Testis (tissue), 3 donors: ENCODE results near the gene DAND5. TPM values are rescaled to one million over a fixed set of nuclear protein-coding genes. Genes with fewer than 3 reads are reported as not detected.

ENCODE experiments used
- DNase-seq: peaks from one replicate; pipeline ENCODE4 v3.0.0-alpha.2; 2019
- H3K27ac ChIP-seq, 2 donors: fragments of 200-600 bp; sonication (generic); one replicate each; pipeline ENCODE4 v1.5.1; 2019
- H3K27me3 ChIP-seq: fragments of 200-600 bp; sonication (generic); one replicate; pipeline ENCODE4 v1.5.1; 2019
- H3K36me3 ChIP-seq: fragments of 200-600 bp; sonication (generic); one replicate; pipeline ENCODE4 v1.5.1; 2017; ENCODE audit warnings: low read depth; ENCODE audit errors: missing control alignments
- H3K4me1 ChIP-seq: fragments of 200-600 bp; sonication (generic); one replicate; pipeline ENCODE4 v1.5.1; 2019
- H3K4me3 ChIP-seq, 2 donors: fragments of 200-600 bp; sonication (generic); one replicate each; pipeline ENCODE4 v1.5.1; 2017 to 2019
- H3K9me3 ChIP-seq: fragments of 200-600 bp; sonication (generic); one replicate; pipeline ENCODE4 v1.5.1; 2017
- POLR2A ChIP-seq: fragments of 450-650 bp; IDR thresholded peaks from one replicate; pipeline ENCODE4 v1.6.1; 2017; ENCODE audit warnings: antibody characterized with exemption, mild to moderate bottlenecking, moderate library complexity
- WGBS, 2 donors: methylation state at CpG; one replicate each; pipeline ENCODE4 v1.1.5; 2018; 5-methylcytosine and 5-hydroxymethylcytosine counted together
- intact Hi-C: fragments of 100-400 bp; cut with DNase I; formaldehyde crosslinking; loops from one replicate; pipeline ENCODE4 v1.15.1; 2023; ENCODE audit warnings: low total_unique reads
- polyA plus RNA-seq: library from polyadenylated mRNA; stranded (reverse); fragments of 350-450 nt; fragmentation: Illumina TruSeq; extraction: RNeasy Lipid Tissue Mini Kit (QIAGEN cat#74804); gene quantifications from one replicate; pipeline ENCODE4 v1.2.3, GENCODE V29; 2014; ENCODE audit warnings: low read depth, low replicate concordance; ENCODE audit not compliant: insufficient read depth
- total RNA-seq, 2 donors: library from RNA; depleted of rRNA; stranded (reverse); fragments of >200 nt; gene quantifications; one replicate each; pipeline ENCODE4 v1.2.3, GENCODE V29; 2016
- TF ChIP-seq, protein P1 (sequence below), 3 experiments: fragments of 450-650 bp in 2 of 3; fragments of 200-600 bp in 1 of 3; sonication (generic) in 1 of 3; IDR thresholded peaks; one replicate each; pipeline ENCODE4 v1.5.1; 2016 to 2019; ENCODE audit warnings: antibody characterized with exemption in 3 of 3, mild to moderate bottlenecking in 2 of 3, moderate library complexity in 1 of 3

The DAND5 gene
- total and polyA plus RNA-seq, 3 donors from 2014 or later = 0.16 to 2.8 (median 1.4) TPM

DNA sequence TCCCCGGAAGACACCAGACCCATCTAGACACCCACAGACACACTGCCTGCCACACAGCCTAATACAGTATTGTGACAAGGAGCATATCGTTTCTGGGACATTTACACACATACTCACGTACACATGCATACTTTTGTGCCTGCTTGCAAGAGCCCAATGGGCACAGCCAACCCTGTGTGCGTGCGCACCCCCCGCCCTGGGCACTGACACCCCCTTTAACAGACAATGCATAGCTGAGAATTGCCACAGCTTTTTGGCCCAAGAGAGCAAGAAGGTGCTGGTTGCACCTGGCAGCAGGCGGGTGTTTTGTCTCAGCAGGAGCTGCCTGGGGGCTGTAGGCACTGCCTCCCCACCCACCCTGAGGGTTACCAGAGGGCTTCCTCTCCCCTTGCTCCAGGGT is 24.2 kb downstream of the DAND5 start:
- Histone ChIP-seq H3K27ac (no peak overlapping the region), H3K36me3 (no peaks in the 10 kb centered on the region), H3K27me3 (no peaks in the 10 kb centered on the region), H3K9me3 (no peaks in the 10 kb centered on the region), H3K4me3 (no peak overlapping the region), H3K4me1 (peaks cover 18% of the 10 kb centered on the region)
- TF ChIP-seq POLR2A = no peak
- TF ChIP-seq, protein P1, sequence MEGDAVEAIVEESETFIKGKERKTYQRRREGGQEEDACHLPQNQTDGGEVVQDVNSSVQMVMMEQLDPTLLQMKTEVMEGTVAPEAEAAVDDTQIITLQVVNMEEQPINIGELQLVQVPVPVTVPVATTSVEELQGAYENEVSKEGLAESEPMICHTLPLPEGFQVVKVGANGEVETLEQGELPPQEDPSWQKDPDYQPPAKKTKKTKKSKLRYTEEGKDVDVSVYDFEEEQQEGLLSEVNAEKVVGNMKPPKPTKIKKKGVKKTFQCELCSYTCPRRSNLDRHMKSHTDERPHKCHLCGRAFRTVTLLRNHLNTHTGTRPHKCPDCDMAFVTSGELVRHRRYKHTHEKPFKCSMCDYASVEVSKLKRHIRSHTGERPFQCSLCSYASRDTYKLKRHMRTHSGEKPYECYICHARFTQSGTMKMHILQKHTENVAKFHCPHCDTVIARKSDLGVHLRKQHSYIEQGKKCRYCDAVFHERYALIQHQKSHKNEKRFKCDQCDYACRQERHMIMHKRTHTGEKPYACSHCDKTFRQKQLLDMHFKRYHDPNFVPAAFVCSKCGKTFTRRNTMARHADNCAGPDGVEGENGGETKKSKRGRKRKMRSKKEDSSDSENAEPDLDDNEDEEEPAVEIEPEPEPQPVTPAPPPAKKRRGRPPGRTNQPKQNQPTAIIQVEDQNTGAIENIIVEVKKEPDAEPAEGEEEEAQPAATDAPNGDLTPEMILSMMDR (IDR thresholded peaks at IDR 0.05) = no peak
- WGBS, 2 donors = 92 to 96% methylated on average over 7 of the region's 7 CpGs
- DNase-seq = no peak
- intact Hi-C loops = no loop called here

DNA sequence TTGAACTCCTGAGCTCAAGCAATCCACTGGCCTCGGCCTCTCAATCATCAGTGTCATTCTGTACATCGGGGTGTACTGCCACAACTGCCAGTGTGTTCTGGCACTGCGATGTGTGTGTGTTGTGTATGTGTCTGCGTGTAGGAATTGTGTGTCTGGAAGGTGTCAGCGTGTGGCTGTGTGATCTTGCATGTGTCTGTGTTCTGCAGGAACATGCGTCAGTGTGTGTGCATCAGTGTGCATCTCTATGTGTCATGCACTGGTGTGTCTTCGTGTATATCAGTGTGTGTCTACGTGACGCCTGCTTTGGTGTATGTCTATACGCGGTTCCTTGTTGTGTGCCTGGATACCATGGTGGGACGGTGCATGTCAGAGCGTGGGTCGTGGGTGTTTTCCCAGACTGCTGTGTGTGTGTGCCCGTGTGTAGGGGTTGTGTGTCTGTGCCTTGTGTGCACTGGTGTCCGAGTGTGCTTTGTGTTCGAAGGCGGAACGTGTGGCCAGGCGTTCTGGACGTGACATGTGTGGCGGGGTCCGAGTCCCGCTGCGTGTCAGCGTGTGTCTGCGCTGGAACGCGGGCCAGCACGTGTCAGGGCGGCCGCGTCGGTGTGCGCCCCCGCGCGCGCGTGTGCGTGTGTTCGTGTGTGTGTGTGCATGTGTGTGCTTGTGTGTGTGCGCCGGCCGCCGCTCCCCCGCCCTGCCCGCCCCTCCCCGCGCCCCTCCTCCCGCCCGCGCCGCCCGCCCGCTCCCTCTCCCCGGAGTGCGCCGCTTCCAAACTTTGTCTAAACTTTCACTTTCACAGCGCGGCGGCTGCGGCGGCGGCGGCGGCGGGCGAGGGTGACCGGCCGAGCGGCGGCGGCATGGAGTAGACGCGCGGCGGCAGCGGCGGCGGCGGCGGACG is 25.6 kb downstream of the DAND5 start, which contains the start of gene NFIX:
Gene NFIX (plus strand): TSS at position 775 of the 895 bp plus-strand sequence. CDS start 363 bp downstream, outside the sequence.
- TF ChIP-seq POLR2A = no peak
- TF ChIP-seq, protein P1 (IDR thresholded peaks at IDR 0.05) = no peak
- no peaks in the 10 kb centered on the region for H3K27me3 ChIP-seq
- no peaks in the 10 kb centered on the region for H3K36me3 ChIP-seq
- WGBS, 2 donors = 15 to 20% methylated on average over 8 to 40 of the region's 84 CpGs
- peak within 1 kb of the TSS; percentile 86 to 87 for H3K27ac ChIP-seq
- peaks cover 18% of the 10 kb centered on the region for H3K4me1 ChIP-seq
- peak; percentile 59 for DNase-seq
- H3K9me3 ChIP-seq = no peaks in the 10 kb centered on the region
- intact Hi-C loops = no loop called here
- H3K4me3 ChIP-seq = peak within 1 kb of the TSS; percentile 59 to 72

DNA sequence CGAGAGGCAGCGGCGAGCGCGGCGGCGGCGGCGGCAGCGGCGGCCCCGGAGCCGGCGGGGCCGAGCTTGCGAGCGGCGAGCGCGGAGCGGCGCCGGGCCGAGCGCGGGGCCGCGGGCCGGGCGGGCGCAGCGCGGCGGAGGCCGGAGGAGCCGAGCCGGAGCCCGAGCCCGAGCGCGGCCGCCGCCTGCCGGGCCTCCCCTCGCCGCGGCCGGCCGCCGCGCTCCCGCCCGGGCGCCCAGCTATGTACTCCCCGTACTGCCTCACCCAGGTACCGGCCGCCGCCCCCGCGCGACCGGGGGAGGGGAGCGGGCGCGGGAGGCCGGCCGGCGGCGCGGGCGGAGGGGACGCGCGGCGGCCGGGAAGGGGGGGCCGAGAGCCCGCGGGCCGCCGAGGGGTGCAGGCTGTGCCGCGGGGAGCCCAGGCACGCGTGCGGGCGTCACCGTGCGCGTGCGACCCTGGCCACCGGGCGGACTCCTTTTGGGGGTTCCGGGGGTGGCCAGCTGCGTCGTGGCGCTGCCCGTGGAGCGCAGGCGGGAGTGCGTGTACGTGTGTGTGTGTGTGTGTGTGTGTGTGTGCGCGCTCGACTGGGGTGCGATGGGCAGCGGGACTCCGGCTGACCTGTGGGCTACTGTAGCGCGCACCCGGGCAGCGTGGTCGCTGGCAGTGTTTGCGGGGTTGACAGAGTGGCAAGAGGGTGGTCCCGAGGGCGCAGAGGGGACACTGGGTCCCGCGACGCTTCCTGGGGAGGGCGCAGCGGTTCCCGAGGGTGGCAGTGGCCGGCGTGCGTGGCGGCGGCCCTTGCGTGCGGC is 26.4 kb downstream of the DAND5 start:
- TF ChIP-seq, protein P1 (IDR thresholded peaks at IDR 0.05) = no peak
- TF ChIP-seq POLR2A = no peak
- intact Hi-C loops = no loop called here
- Histone ChIP-seq H3K27me3 (no peaks in the 10 kb centered on the region), H3K9me3 (no peaks in the 10 kb centered on the region), H3K4me3 (peak overlapping the region; percentile 59 to 72), H3K4me1 (peaks cover 18% of the 10 kb centered on the region), H3K27ac (peak overlapping the region; percentile 86 to 87), H3K36me3 (no peaks in the 10 kb centered on the region)
- DNase-seq = no peak
- WGBS, 2 donors = 0% methylated on average over 70 of the region's 129 CpGs; no CpG with 5 or more reads in 1 of the 2 donors

DNA sequence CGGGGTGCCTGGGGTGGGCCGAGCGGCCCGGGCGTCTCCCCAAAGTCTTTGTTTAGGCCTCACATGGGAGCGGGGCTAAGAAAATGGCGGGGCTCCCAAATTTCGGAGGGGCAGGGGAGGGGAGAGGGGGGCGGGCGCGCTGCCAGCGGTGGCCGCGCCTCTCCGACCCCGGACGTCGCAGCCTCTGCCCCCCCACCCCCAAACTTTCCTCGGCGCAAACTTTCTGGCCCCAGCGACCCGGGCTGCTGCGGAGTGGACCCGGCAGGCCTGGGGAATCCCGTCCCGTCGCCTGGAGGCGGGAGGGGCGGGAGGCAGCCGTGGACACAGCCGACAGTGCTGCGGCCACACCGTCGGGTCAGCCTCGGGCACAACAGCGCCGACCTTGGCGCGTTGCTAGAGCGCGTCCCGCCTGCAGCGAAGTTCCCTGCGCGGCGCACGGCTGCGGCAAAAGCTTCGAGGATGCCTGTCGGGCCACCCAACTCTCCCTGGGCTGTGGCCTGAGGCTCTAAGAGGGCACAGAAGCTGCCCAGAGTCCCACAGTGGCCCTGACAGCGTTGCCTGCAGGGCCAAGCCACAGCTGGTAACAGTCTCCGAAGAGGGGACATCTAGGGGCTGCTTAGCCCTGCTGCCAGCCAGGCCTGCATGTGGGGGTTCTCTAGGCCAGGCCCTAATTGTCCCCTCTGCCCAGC is 27.2 kb downstream of the DAND5 start:
- peak overlapping the region; percentile 86 to 87 for H3K27ac ChIP-seq
- H3K9me3 ChIP-seq = no peaks in the 10 kb centered on the region
- no peak for TF ChIP-seq POLR2A
- TF ChIP-seq, protein P1 (IDR thresholded peaks at IDR 0.05) = no peak
- no peaks in the 10 kb centered on the region for H3K36me3 ChIP-seq
- intact Hi-C loops = no loop called here
- peak overlapping the region; percentile 59 to 72 for H3K4me3 ChIP-seq
- 0 to 1% methylated on average over 14 to 51 of the region's 52 CpGs for WGBS, 2 donors
- H3K27me3 ChIP-seq = no peaks in the 10 kb centered on the region
- no peak for DNase-seq
- peaks cover 20% of the 10 kb centered on the region for H3K4me1 ChIP-seq
